ENCODE measurements around the gene ARHGAP12.

GRCh38 chr10:31978156-31978483 is 49.5 kb upstream of the ARHGAP12 start:
- TF ChIP-seq CTCF (conservative IDR thresholded peaks at IDR 0.05; ENCODE audit: low read length) (no peak), EZH2phosphoT487 (IDR thresholded peaks at IDR 0.05; ENCODE audit: borderline replicate concordance, low read depth, low read length) (no peak)

Data from OCI-LY7 (cell line).